Left renal cortex interstitium (tissue), 4 donors: ENCODE data around the gene NPL. TPM values are rescaled to one million over a fixed set of nuclear protein-coding genes. Genes with fewer than 3 reads are reported as not detected.

Source experiments
- DNase-seq, 4 donors: peaks; one replicate each; pipeline ENCODE4 v3.0.0-alpha.2; 2013; ENCODE audit warnings: low read depth in 4 of 4, low spot score in 2 of 4, missing footprints in 1 of 4
- polyA plus RNA-seq, 4 donors: library from polyadenylated mRNA; unstranded; fragments of 120-200 nt; gene quantifications; one replicate each; pipeline ENCODE4 v1.2.1, GENCODE V29; 2013; ENCODE audit not compliant: insufficient read length in 4 of 4

Gene NPL
- polyA plus RNA-seq, 4 donors = 5.5 to 10.4 (median 7.4) TPM

DNA sequence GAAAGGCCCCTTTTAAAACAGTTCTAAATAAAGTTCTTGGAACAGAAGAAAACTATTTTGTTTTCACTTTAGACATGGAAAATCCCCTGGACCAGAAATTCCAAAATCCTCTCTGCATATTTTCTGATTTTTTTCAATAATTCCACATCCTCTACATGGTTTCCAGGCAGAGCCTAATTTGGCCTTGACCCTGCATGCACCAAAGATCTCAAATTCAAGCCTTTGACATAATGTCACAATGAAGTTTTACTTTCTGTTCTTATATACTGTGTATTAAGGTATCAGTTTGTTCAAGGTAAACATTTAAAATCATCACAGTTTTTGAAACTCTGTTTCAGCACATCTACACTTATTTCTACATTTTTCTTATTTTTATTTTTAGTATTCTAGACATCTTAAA is 12.2 kb upstream of the NPL start:
- no peak for DNase-seq

DNA sequence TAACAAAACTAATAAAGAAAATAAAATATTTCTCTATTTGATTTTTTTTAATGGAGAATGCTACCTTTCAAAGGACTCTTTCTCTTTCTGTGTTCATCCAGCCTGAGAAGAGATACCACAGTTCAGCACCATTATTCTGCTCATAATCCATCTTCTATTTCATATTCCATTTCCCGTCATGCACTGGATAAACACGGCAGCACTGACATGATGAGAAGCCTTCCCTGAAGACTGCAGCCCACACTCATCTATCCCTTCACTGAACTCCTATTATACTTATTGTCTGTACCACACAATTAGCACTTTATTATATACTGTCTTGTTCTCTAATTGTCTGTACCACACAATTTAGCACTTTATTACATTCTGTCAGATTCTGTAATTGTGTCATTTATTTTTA is 10.7 kb upstream of the NPL start:
- no peak for DNase-seq

DNA sequence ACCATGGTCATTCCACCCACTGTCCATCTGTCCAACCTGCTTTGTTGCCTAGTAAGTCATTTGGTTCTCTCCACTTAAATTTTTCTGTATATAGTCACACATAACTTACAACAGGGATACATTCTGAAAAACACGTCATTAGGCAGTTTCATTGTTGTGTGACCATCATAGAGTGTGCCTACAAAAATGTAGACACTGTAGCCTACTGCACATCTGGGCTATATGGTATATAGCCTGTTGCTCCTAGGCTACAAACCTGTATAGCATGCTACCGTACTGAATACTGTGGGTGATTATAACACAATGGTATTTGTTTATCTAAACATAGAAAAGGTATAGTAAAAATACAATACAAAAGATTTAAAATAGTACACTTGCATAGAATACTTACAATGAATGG is 10.0 kb upstream of the NPL start:
- no peak for DNase-seq

DNA sequence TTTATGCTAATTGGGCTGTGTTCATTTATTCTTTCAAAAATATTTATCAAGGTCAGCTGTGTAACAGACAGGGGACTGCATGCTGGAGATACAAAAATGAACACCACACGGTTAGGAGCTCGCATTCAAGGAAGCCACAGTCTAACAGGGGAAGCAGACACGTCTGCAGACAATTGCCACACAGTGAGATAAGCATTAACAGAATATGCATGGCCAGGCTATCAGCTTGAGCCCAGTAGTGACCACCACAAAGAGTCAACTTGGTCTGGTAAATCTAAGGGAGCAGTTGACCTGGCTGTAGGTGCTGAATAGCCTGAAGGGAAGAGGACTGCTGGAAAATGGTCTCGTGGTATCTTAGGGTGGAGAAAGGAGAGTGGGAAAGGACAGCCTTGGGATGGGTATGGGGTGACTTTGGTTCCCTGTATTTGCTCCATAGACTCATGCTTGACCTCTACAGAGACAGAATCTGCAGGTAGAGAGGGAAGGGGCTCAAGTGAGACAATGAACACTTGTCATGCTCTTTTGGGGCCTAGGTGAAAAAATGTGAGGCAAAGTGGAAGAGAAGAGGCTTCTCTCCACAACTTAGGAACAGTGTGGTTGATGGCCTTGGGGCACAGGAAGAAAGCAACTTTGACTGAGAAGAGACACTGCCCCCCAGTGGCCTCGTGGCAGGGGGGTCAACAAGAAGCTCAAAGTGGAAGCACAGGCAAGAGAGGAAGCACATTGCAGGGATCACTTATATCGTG is 7.6 kb upstream of the NPL start:
- DNase-seq = peak in 1 of 4 donors; percentile 27

DNA sequence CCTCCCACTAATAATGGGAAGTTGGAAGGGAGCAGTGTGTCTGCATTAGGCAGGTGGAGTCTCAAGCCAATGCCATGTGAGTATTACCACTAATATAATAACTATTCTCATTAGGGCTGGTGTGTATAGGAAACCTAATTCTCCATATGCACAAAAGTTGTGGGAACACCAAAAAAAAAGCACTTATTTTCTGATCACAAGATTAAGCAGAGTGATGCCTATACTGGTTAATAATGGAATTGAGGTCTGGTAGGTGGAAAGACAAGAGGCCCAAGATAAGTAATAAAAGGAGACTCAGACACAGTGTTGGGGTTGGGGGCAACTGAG is 7.0 kb upstream of the NPL start:
- no peak for DNase-seq

DNA sequence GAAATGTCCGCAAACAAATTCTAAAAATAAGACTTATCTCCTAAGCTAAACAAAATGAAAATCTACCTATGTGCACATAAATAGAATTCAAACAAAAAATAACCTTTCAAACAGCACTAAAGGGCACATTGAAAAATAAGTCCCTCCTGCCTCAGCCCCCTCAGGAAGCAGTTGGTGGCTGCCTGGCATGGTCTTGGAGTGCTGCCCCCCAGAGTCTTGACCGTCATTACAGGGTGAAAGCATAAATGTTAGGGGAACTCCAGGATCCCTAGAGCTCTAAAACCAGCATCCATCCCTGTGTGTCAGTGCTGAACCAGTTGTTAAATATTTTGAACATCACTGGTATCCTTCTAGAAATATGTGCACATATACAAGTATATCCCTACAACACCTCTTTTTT is 6.5 kb upstream of the NPL start:
- no peak for DNase-seq

DNA sequence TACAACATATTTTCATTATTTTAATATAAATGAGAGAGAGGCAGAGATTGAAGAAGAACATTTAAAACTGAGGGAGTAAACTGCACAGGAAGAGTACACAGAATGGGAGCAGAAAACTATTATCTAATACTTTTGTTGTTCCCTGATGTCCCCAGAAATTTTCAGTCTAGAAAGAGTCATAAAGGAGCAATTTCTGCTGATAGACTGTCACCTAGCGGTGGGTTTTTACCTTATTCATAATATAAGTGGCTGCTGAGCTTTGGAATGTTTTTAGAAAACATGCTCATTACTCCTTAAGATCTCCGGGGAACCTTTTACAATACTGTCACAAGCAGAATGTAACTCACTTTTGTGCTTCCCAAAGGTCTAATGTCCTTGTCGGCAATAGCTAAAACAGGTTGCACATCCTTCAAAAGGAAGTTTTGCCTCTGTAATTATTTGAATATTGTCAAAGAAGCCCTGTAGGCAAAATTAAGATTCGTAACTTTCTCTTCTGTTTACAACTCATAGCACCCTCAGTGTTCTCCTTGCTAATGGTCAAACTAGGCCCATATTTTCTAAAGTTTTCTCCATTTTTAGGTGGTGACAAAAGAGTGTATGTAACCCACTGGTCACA is 4.9 kb upstream of the NPL start:
- peak in 1 of 4 donors; percentile 47 for DNase-seq

DNA sequence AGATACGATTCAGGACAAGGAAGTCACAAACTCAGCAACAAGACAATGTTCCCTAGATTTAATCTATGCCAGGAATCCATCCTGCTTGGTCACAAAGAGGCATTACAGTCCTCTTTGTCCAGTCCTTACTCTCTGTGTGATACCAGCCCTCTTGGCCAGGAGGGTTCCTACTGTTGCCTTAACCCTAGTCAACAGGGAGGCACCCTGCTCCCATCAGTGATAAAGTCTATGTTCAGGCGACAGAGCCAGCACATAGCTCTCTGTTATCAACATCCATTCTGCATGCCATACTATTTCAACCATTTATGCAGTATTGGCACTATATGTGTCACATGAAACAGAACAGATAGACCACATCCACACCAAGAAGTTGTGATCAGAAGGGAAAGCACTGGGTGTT is 4.4 kb upstream of the NPL start:
- DNase-seq = no peak

DNA sequence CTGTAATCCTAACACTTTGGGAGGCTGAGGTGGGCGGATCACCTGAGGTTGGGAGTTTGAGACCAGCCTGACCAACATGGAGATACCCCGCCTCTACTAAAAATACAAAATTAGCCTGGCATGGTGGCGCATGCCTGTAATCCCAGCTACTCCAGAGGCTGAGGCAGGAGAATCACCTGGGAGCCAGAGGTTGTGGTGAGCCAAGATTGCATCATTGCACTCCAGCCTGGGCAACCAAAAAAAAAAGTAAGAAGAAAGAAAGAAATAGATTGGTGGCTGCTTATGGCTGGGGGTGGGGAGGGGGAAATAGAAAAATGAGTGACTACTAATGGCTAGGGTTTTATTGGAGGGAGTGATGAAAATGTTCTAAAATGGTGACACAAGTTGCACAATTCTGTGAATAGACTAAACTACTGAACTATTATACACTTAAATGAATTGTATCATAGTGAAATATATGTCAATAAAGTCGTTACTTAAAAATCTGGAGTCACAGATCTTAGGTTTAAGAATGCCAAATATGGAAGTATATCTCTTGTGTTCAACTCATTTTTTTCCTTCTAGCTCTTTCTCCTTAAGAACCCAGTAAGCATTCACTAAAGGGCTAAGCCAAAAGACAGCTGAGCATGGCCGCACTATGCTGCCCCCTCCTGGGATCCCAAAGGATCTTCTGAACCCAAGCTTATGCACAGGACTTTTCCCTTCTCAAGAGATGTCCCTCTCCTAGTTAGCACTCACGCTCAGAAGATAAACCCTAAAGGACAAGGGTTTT is 3.2 kb upstream of the NPL start:
- peak in 1 of 4 donors; percentile 51 for DNase-seq

DNA sequence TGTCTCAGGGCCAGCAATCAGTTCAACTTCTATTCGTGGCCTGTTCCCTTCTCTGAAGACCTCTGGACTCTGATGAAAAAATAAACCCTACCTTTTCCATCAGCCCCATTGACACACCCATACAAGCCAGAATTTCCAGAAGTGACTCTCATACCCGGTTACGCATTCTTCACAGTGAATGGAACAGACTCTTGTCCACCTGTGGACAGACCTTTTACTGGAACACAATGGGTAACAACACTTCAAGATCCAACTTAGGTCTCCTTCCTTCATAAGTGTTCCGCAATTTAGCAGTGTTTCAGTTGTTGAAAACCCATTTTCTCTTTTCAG is 2.6 kb upstream of the NPL start:
- no peak for DNase-seq

DNA sequence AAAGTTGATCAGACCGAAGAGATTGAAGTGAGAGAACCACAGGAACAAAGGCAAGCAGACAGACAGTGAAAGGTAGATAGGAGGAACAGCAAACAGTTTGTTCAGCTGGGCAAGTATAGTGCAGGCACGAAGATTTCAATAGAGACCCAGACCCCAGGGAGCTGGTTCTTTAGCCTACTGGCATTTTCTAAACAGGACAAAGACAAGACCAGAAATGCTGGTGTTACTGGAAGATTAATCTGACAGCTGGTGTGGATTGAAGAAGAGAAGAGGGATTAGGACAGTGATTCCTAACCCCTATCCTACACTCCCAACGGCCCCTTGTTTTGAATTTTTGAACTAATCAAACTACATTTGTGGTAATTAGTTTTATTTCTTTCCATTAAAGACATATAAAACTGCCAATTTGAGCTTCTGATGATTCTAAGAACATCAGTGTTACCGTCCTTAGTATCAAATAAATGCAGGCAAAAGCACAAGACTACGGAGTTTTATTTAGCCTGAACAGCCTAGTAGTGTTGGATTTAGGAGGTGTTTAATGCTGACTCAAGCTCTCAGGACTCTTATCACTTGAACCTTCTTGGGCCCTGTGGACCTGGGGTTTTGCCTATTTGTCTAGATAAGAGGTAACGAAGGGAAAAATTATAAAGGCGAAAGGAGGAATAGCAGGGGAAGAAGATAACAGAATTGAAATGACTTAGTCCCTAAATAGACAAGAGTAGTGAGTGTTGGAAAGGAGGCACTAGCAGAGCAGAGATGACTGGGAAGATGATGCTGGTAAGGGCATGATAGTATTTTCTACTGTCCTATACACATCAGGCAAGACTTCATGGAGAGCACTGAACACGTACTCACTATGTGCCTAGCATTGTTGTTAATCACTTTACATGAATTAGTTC is 2.0 kb downstream of the NPL start:
- no peak for DNase-seq

DNA sequence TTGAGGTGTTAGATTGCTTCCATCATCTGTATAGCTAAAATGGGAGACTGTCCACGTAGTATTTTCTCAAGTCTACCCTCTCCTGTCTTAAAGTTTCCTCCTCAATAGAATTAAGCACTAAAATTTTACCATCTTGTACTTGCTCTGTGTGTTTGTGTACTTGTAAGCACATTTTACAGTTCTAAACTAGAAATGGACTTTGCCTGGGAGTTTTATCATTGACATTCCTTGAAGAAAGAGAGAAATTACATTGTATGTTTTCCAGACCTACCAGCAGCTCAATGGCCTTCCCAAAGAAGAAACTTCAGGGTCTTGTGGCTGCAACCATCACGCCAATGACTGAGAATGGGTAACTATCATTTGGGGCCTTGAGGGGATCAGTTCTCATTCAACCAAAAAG is 4.5 kb downstream of the NPL start:
- no peak for DNase-seq

DNA sequence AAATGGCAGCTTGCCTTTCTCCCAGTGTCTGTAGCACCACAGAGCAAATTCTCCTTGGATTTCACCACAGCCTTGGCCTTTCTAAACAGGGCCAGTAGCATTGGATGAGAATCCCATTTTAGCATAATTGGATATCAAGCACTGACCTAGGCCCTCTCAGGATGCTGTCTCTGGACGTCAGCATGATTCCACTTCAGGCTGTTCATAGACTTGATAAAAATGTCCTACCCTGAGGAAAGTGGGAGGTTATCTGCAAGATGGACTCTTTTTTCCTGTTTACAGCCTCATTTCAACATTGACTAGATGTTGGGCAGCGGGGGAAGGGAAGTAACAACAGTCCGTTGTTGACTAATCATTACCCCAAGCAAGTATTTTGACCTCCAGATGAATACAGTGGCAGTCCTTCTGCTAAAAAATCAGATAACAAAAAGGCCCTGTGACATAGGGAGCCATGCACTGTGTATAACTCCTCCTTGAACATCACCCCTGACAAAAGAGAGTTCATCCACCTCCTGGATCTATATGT is 5.2 kb downstream of the NPL start:
- no peak for DNase-seq

DNA sequence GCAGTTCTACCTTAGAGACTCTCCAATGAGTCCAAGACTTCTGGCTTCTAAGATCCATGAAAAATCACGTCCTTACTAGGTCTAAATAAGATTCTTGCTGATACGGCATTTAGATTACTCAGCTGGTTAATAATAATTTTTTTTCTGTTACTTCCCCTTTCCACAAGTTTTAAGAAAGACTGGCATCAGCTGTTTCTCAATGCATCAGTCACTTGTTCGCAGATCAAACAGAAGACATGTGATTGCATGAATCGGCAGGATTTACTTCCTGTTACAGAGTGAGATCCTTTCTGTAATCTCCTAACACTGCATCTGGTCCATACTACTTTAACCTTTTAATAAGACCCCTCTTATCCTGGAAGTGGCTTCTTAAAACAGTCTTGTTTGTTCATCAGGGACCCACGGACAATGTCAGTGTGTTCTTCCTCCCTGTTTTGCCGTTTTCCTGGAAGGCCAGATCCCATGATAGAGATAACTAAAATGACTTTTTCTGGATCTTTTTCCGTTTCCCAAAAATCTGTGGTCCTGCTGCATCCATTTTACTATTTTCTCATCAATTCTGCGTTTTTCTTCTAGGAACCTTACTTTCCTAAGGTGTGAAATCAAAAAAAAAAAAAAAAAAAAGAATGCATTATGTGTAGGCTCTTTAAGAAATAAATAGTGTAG is 6.1 kb downstream of the NPL start:
- no peak for DNase-seq

DNA sequence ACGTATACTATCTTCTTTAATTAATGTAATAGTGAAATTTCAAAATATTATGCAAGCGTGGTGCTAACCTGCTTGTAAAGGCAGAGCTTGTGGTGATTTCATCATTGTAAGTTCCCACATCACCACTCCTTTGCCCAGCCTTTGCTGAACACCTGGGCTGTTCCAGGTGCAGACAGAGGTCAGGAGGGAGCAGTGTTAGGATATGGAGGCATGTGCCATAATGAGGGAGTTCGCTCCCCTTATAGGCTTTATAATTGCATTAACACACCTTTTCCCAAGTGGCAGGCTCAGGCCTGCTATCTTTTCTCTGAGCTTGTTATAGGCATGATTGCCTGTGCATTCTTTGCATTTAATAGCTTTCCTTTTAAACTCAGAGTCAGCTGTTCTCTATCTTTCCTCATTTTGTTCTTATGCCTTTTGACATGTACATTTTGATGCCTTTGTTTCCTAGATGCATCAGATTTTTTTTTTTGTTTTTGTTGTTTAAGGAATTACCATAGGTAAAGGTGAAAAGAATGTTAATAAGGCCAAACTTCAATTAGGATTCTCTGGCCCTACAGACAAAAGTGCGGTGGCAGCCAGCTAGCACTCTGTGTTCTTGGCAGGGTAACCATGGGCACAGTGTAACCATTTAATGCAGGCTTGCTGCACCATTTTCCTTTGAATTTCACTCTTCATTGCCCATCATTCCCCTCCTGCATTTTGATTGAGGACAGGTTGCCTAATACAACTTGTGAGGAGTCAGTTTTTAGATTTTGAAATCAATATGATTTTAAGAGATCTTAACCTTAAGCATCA is 12.6 kb downstream of the NPL start:
- no peak for DNase-seq

DNA sequence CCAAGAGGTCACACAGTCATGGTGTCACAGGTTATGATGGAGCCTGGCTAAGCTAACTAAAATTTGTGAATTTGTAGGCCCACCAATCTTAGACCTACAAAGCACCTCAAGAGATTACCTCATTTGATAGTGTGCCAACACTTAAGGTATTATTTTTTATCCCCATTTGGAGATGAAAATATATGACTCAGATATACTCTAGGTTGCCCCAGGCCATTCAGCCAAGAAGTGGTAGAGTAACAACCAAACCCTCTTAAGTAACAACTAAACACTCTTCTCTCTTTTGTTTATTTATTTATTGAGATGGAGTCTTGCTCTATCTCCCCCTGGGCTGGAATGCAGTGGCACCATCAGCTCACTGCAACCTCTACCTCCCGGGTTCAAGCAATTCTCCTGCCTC is 14.3 kb downstream of the NPL start:
- DNase-seq = no peak

DNA sequence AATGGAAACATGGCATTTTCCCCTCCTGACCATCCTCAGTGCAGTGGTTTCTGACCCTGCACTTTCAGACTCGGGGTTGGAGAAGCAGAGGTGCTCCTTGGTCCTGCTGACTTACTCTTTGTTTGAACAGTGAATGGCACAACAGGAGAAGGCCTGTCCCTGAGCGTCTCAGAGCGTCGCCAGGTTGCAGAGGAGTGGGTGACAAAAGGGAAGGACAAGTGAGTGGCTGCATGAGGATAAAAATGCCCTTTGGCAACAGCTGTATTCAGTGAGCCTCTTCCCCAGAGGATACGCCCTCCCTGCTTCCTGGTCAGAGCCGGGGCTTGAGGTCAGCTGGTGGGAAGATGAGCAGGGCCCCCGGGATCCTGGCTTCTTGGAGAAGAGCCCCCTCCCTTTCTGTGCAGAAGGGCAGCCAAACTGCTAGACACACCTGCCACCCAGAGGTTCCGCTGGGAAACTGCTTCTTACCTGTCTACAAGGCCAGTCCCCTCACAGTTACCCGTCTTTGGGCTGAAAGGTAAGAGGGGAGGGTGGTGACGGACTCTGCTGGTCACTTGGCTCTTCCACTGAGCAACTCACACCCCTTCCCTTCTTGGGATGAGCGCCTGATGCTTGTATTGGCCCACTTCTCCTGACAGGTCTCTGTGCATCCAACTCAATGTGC is 16.6 kb downstream of the NPL start:
- no peak for DNase-seq

DNA sequence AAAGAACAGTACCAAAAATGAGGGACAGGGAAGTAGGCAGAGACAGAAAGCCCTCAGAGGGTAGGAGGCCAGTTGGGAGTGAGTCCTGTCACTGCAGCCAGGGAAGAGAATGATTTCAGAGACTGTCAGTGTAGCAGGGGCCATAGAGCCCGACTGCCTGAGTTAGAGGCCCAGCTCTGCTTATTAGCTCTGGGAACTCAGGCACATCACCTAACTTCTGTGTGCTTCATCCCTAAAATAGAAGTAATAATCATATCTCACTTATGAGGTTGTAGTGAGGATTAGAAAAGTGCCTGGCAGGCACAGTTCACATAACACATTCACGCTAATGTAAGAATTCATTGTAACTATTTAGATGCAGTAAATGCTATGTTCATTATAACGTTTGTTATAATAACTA is 18.3 kb downstream of the NPL start:
- no peak for DNase-seq

DNA sequence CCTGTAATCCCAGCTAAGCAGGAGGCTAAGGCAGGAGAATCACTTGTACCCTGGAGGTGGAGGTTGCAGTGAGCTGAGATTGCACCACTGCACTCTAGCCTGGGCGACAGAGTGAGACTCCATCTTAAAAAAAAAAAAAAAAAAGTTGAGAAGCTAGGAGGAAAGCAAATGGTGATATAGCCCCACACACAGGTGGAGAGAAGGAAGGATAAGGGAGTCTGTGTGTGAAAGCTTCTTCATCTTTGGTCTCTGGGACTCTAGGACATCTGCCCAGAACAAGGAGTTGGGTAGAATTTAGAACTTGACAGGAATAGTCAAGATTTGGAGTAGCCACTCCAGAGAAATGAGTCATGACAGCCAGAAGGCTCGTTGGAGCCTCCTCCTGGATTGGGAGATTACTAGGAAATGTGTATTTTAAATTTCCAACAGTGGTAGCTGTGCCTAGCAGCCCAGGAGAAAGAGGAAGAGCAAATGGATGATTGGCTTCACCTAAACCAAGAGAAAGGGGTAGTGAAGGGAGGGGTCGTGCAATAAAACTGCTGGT is 19.9 kb downstream of the NPL start:
- DNase-seq = no peak
